Mesenchymal stem cell (in vitro differentiated cells and primary cell): ENCODE results near the gene DLK2.
"Not testable (repeated sequence)": the region's sequence is repeated elsewhere in the genome, so short reads cannot be mapped to it uniquely, and the experiment has no call there.

ENCODE experiments used
- DNase-seq: peaks from one replicate; pipeline ENCODE4 v3.0.0-alpha.2; 2013
- H2AFZ ChIP-seq: one replicate; pipeline ENCODE4 v1.6.1; 2013; ENCODE audit warnings: low read depth, mild to moderate bottlenecking, control low read depth, inconsistent platforms, low read length, moderate library complexity
- H2AK5ac ChIP-seq: 2 replicates; pipeline ENCODE4 v1.6.1; 2013; ENCODE audit warnings: low read length, moderate library complexity, mild to moderate bottlenecking, inconsistent platforms; ENCODE audit not compliant: severe bottlenecking
- H2BK120ac ChIP-seq: one replicate; pipeline ENCODE4 v1.6.1; 2013; ENCODE audit warnings: low read depth, mild to moderate bottlenecking, inconsistent platforms, low read length, moderate library complexity
- H2BK12ac ChIP-seq, 2 experiments: one replicate each; pipeline ENCODE4 v1.6.1; 2013; ENCODE audit warnings: inconsistent platforms in 2 of 2, low read length in 2 of 2, mild to moderate bottlenecking in 2 of 2, moderate library complexity in 2 of 2, control low read depth in 1 of 2
- H2BK15ac ChIP-seq: one replicate; pipeline ENCODE4 v1.6.1; 2013; ENCODE audit warnings: mild to moderate bottlenecking, low read depth, inconsistent platforms; ENCODE audit not compliant: poor library complexity, severe bottlenecking
- H2BK5ac ChIP-seq: 2 replicates; pipeline ENCODE4 v1.6.1; 2013; ENCODE audit warnings: low read depth, mild to moderate bottlenecking, low read length, control low read depth, inconsistent platforms; ENCODE audit not compliant: poor library complexity, severe bottlenecking
- H3K14ac ChIP-seq, 2 experiments: one replicate each; pipeline ENCODE4 v1.6.1; 2013; ENCODE audit warnings: inconsistent platforms in 2 of 2, low read length in 2 of 2, control low read depth in 1 of 2, mild to moderate bottlenecking in 1 of 2, moderate library complexity in 1 of 2
- H3K18ac ChIP-seq, 2 experiments: one replicate each; pipeline ENCODE4 v1.6.1; 2013; ENCODE audit warnings: inconsistent platforms in 2 of 2, low read length in 2 of 2, control low read depth in 1 of 2, low read depth in 1 of 2, mild to moderate bottlenecking in 1 of 2
- H3K23ac ChIP-seq, 2 experiments: one replicate each; pipeline ENCODE4 v1.6.1; 2013; ENCODE audit warnings: inconsistent platforms in 2 of 2, low read length in 2 of 2, mild to moderate bottlenecking in 2 of 2, moderate library complexity in 2 of 2, control low read depth in 1 of 2
- H3K27ac ChIP-seq: 2 replicates; pipeline ENCODE4 v1.5.1; 2013; ENCODE audit warnings: mild to moderate bottlenecking, moderate library complexity, low read length, control low read depth, inconsistent platforms; ENCODE audit not compliant: poor library complexity, severe bottlenecking
- H3K27me3 ChIP-seq, 2 experiments: 2 replicates each; pipeline versions ENCODE4 v1.6.1 to v1.7.0; 2013; ENCODE audit warnings: low read length in 2 of 2, mild to moderate bottlenecking in 2 of 2, moderate library complexity in 2 of 2, control low read depth in 1 of 2, inconsistent platforms in 1 of 2; ENCODE audit not compliant: control insufficient read depth in 1 of 2, insufficient read depth in 1 of 2
- H3K36me3 ChIP-seq, 2 experiments: 2 replicates each; pipeline versions ENCODE4 v1.6.1 to v1.7.0; 2013; ENCODE audit warnings: low read length in 2 of 2, control low read depth in 1 of 2, inconsistent platforms in 1 of 2, low read depth in 1 of 2, mild to moderate bottlenecking in 1 of 2; ENCODE audit not compliant: insufficient read depth in 2 of 2, control insufficient read depth in 1 of 2
- H3K4ac ChIP-seq, 2 experiments: one replicate each; pipeline ENCODE4 v1.6.1; 2013; ENCODE audit warnings: inconsistent platforms in 2 of 2, low read length in 2 of 2, mild to moderate bottlenecking in 2 of 2, moderate library complexity in 2 of 2, control low read depth in 1 of 2, low read depth in 1 of 2
- H3K4me1 ChIP-seq: 2 replicates; pipeline ENCODE4 v1.6.1; 2013; ENCODE audit warnings: low read depth, low read length, control low read depth; ENCODE audit not compliant: control insufficient read depth, insufficient read depth
- H3K4me2 ChIP-seq: 2 replicates; pipeline ENCODE4 v1.6.1; 2013; ENCODE audit warnings: low read length, mild to moderate bottlenecking, inconsistent platforms; ENCODE audit not compliant: poor library complexity, severe bottlenecking
- H3K4me3 ChIP-seq, 2 experiments: 2 replicates each; pipeline versions ENCODE4 v1.5.1 to v1.7.0; 2013; ENCODE audit warnings: low read length in 2 of 2, mild to moderate bottlenecking in 2 of 2, control low read depth in 1 of 2, low read depth in 1 of 2; ENCODE audit not compliant: insufficient read depth in 1 of 2
- H3K79me1 ChIP-seq: replicated peaks from 2 replicates; pipeline ENCODE4 v1.6.1; 2013; ENCODE audit warnings: mild to moderate bottlenecking, control low read depth, low read length, inconsistent platforms; ENCODE audit not compliant: poor library complexity, severe bottlenecking
- H3K9ac ChIP-seq: 2 replicates; pipeline ENCODE4 v1.7.0; 2013; ENCODE audit warnings: mild to moderate bottlenecking, low read length, moderate library complexity
- H3K9me3 ChIP-seq: 2 replicates; pipeline ENCODE4 v1.7.0; 2013; ENCODE audit warnings: mild to moderate bottlenecking, low read length; ENCODE audit not compliant: control insufficient read depth
- H4K8ac ChIP-seq: one replicate; pipeline ENCODE4 v1.6.1; 2013; ENCODE audit warnings: inconsistent platforms, mild to moderate bottlenecking, low read length, moderate library complexity
- H4K91ac ChIP-seq: one replicate; pipeline ENCODE4 v1.6.1; 2013; ENCODE audit warnings: mild to moderate bottlenecking, low read length, inconsistent platforms
- WGBS: methylation state at CpG from one replicate; pipeline ENCODE4 v1.1.7; 2013; ENCODE audit warnings: mixed read lengths; 5-methylcytosine and 5-hydroxymethylcytosine counted together

Gene DLK2

DNA sequence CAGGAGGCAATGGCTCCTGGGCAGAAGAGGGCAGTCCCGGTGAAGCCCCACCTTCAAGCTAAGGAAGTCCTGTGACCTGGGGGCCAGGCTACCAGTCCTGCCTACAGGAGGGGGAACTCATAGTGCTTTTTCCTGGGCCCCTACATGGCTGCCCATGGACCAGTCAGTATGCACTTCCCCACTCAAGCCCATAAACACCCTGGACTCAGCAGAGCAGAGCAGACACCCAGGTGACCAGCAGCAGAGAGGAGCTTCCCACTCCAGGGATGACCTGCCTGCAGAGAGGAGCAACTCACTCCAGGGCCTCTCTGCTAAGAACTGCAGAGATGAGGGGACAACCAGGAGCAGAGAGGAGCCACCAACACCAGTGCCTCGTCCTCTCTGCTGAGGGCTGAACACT lies 42.3 kb downstream of the DLK2 start:
- Histone ChIP-seq H2BK15ac (no peak overlapping the region), H3K14ac (no peak overlapping the region), H3K27me3 (peaks cover 21 to 23% of the 10 kb centered on the region in 2 experiments), H3K4ac (no peak overlapping the region), H3K9me3 (peaks cover 6% of the 10 kb centered on the region), H3K4me3 (no peak overlapping the region), H4K91ac (no peak overlapping the region), H3K79me1 (no peaks in the 10 kb centered on the region), H2BK5ac (no peak overlapping the region), H3K4me1 (no peaks in the 10 kb centered on the region), H4K8ac (no peak overlapping the region), H3K27ac (no peak overlapping the region), H3K9ac (no peak overlapping the region), H3K4me2 (no peak overlapping the region), H3K18ac (no peak overlapping the region), H3K23ac (no peak overlapping the region), H2BK12ac (no peak overlapping the region), H2AFZ (no peak overlapping the region), H2BK120ac (no peak overlapping the region), H3K36me3 (no peaks in the 10 kb centered on the region), H2AK5ac (no peak overlapping the region)
- 97% methylated on average over 2 of the region's 2 CpGs for WGBS
- no peak for DNase-seq

DNA sequence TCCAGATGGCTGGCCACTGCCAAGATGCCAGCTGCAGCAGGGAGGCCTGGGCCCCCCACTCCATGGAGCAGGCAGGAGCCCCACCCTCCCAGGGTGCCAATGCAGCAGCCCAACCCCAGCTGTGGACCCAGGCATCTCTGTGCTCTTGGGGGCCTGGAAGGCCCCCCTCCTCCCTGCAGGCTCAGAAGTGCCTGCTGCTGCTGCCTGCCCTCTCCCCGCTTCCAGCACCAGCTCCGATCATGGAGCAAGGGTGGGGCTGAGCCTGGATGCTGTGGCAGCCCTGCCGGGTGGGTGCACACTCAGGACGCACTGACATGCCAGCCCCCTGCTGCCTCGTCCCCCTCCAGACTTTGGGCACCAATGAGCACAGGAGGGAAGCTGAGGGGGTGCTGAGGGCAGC lies 42.8 kb downstream of the DLK2 start:
- Histone ChIP-seq H3K23ac (no peak overlapping the region), H3K4me3 (no peak overlapping the region), H4K8ac (no peak overlapping the region), H3K27me3 (peaks cover 17 to 21% of the 10 kb centered on the region in 2 experiments), H3K18ac (no peak overlapping the region), H3K27ac (no peak overlapping the region), H2BK5ac (no peak overlapping the region), H4K91ac (no peak overlapping the region), H3K36me3 (no peaks in the 10 kb centered on the region), H3K4me2 (no peak overlapping the region), H2BK12ac (no peak overlapping the region), H3K9me3 (peaks cover 6% of the 10 kb centered on the region), H2BK15ac (no peak overlapping the region), H2AFZ (no peak overlapping the region), H3K14ac (no peak overlapping the region), H3K79me1 (no peaks in the 10 kb centered on the region), H2BK120ac (no peak overlapping the region), H3K4ac (no peak overlapping the region), H3K9ac (no peak overlapping the region), H3K4me1 (no peaks in the 10 kb centered on the region), H2AK5ac (no peak overlapping the region)
- DNase-seq, result no peak
- 86% methylated on average over 5 of the region's 5 CpGs for WGBS

DNA sequence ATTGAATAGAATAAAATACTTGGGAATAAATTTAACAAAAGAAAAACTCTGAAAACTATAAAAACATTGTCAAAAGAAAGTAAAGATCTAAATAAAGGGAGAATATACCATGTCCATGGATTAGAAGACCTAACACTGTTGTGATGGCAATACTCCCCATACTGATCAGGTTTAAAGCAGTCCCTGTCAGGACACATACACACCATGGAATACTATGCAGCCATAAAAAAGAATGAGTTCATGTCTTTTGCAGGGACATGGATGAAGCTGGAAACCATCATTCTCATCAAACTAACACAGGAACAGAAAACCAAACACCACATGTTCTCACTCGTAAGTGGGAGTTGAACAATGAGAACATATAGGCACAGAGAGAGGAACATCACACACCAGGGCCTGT lies 44.6 kb downstream of the DLK2 start:
- not testable (repeated sequence) for H3K23ac ChIP-seq, H3K4me1 ChIP-seq, H3K14ac ChIP-seq, H2BK15ac ChIP-seq, H2AK5ac ChIP-seq, DNase-seq, H3K79me1 ChIP-seq, H2BK12ac ChIP-seq, H4K8ac ChIP-seq, H2BK120ac ChIP-seq, H2AFZ ChIP-seq, H3K4me3 ChIP-seq, H3K9ac ChIP-seq, H3K27ac ChIP-seq, H3K18ac ChIP-seq, H3K9me3 ChIP-seq, H2BK5ac ChIP-seq, H4K91ac ChIP-seq, H3K4me2 ChIP-seq, H3K4ac ChIP-seq, H3K36me3 ChIP-seq
- H3K27me3 ChIP-seq, result peaks cover 10 to 15% of the 10 kb centered on the region in 2 experiments
- WGBS, result no CpG with 5 or more reads among the region's 1 CpG

DNA sequence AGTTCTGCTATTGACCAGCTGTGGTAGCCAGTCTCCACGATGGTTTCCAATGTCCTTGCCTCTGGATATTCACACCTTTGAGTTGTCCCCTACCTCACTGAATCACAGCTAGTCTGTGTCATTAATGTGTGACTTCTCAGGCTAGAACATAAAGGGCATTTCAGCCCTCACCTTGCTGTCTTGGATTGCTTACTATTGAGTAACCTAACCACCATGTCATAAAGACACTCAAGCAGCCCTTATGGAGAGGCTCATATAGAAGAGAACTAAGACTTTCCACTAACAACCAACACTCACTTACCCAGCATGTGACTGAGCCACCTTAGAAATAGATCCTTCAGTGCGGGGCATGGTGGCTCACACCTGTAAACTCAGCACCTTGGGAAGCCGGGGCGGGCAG lies 47.1 kb downstream of the DLK2 start:
- H2BK120ac ChIP-seq, result no peak overlapping the region

More for the DNA sequence above, 47.1 kb downstream of the DLK2 start:
- H3K4me3 ChIP-seq, result no peak overlapping the region
- no peak overlapping the region for H3K23ac ChIP-seq
- no peak overlapping the region for H2BK15ac ChIP-seq
- H2BK12ac ChIP-seq, result no peak overlapping the region
- H3K4me1 ChIP-seq, result no peaks in the 10 kb centered on the region
- no peak overlapping the region for H2AK5ac ChIP-seq
- H3K27ac ChIP-seq, result no peak overlapping the region
- no peaks in the 10 kb centered on the region for H3K79me1 ChIP-seq
- no peak overlapping the region for H3K18ac ChIP-seq
- no peak overlapping the region for H2AFZ ChIP-seq
- no peak overlapping the region for H3K14ac ChIP-seq
- no peak overlapping the region for H4K91ac ChIP-seq
- H3K4me2 ChIP-seq, result no peak overlapping the region
- H4K8ac ChIP-seq, result no peak overlapping the region
- 97% methylated on average over 4 of the region's 4 CpGs for WGBS
- H3K36me3 ChIP-seq, result no peaks in the 10 kb centered on the region
- peaks cover 11 to 17% of the 10 kb centered on the region in 2 experiments for H3K27me3 ChIP-seq
- DNase-seq, result no peak
- no peak overlapping the region for H3K4ac ChIP-seq
- H3K9me3 ChIP-seq, result peaks cover 5% of the 10 kb centered on the region
- H2BK5ac ChIP-seq, result no peak overlapping the region
- H3K9ac ChIP-seq, result no peak overlapping the region
